Activated CD8-positive, alpha-beta T cell treated with anti-CD3 and anti-CD28 coated beads, Interleukin-2, amount 10 ng/mL, durations not matched to agents 7 days and 5 days (primary cell): ENCODE data around the gene UBE2J1. TPM values are rescaled to one million over a fixed set of nuclear protein-coding genes. Genes with fewer than 3 reads are reported as not detected.
"Not testable (repeated sequence)": the region's sequence is repeated elsewhere in the genome, so short reads cannot be mapped to it uniquely, and the experiment has no call there.

Experiments used
- ATAC-seq: fragments of 150-1000 bp; cut with Tn5 transposase; one replicate; pipeline ENCODE4 v1.10.0; 2021; ENCODE audit warnings: moderate library complexity
- CTCF ChIA-PET: fragments of 350-600 bp; sonication (Branson Sonifier 250); formaldehyde crosslinking; loops from one replicate; lab custom pipeline; 2021; ENCODE audit warnings: antibody characterized with exemption; lab: Charles Lee
- POLR2A ChIA-PET: fragments of 350-600 bp; sonication (Branson Sonifier 250); formaldehyde crosslinking; loops from one replicate; lab custom pipeline; 2021; ENCODE audit warnings: antibody characterized with exemption; lab: Charles Lee
- DNase-seq: peaks from one replicate; pipeline ENCODE4 v3.0.0-alpha.2; 2020
- H3K27ac Mint-ChIP-seq: one replicate; pipeline ENCODE4 v1.8.0; 2021; ENCODE audit warnings: mild to moderate bottlenecking, mixed read lengths
- H3K27me3 Mint-ChIP-seq: one replicate; pipeline ENCODE4 v1.8.0; 2021; ENCODE audit warnings: low read depth, mixed read lengths
- H3K36me3 Mint-ChIP-seq: one replicate; pipeline ENCODE4 v1.8.0; 2021; ENCODE audit warnings: low read depth, mixed read lengths
- H3K4me1 Mint-ChIP-seq: one replicate; pipeline ENCODE4 v1.8.0; 2021; ENCODE audit warnings: low read depth, mixed read lengths
- H3K4me3 Mint-ChIP-seq: one replicate; pipeline ENCODE4 v1.8.0; 2021; ENCODE audit warnings: mild to moderate bottlenecking, mixed read lengths
- H3K9me3 Mint-ChIP-seq: one replicate; pipeline ENCODE4 v1.8.0; 2022; ENCODE audit warnings: mixed read lengths; ENCODE audit not compliant: insufficient read depth
- total RNA-seq, 2 experiments: library from RNA; stranded (reverse); gene quantifications; one replicate each; pipeline ENCODE4 v1.2.3, GENCODE V29; 2021

UBE2J1 gene
- total RNA-seq, 2 experiments from 2014 or later, result 30.1 to 30.3 TPM

DNA sequence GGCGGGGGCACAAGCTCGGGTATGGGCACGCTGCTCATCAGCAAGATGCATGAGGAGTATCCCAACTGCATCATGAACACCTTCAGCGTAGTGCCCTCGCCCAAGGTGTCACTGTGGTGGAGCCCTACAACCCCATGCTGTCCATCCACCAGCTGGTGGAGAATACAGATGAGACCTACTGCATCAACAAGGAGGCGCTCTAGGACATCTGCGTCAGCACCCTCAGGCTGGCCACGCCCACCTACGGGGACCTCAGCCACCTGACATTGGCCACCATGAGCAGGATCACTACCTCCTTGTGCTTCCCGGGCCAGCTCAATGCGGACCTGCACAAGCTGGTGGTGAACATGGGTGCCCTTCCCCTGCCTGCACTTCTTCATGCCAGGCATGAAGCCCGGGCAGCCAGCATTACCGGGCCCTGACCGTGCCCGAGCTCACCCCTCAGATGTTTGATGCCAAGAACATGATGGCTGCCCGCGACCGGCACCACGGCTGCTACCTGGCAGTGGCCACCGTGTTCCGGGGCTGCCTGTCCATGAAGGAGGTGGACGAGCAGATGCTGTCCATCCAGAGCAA is 50.2 kb downstream of the UBE2J1 start:
- H3K27me3 Mint-ChIP-seq, result peaks cover 7% of the 10 kb centered on the region
- POLR2A ChIA-PET, result interaction anchor here (0.6 kb wide), 1 partner anchor 15 kb away, joined by 3 read pairs; no protein-coding TSS in a partner anchor
- peaks cover 20% of the 10 kb centered on the region for H3K4me1 Mint-ChIP-seq
- no peaks in the 10 kb centered on the region for H3K36me3 Mint-ChIP-seq
- CTCF ChIA-PET, result interaction anchor here (0.8 to 1.1 kb wide), 2 partner anchors 10 to 320 kb away, joined by 3 read pairs; no protein-coding TSS in a partner anchor
- H3K27ac Mint-ChIP-seq, result no peak overlapping the region
- no peaks in the 10 kb centered on the region for H3K9me3 Mint-ChIP-seq
- no peak for DNase-seq
- ATAC-seq, result no peak
- H3K4me3 Mint-ChIP-seq, result no peak overlapping the region

DNA sequence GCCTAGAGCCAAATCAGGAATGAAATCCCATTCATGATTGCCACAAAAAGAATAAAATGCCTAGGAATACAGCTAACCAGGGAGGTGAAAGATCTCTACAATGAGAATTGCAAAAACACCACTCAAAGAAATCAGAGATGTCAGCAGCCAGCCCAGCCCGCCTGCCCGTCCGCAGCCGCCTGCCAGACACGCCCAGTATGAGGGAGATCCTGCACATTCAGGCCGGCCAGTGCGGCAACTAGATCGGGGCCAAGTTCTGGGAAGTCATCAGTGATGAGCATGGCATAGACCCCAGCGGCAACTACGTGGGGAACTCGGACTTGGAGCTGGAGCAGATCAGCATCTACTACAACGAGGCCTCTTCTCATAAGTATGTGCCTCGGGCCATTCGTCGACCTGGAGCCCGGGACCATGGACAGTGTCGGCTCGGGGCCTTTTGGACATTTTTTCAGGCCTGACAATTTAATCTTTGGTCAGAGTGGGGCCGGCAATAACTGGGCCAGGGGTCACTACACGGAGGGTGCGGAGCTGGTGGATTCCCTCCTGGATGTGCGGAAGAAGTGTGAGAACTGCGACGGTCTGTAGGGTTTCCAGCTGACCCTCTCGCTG is 50.8 kb downstream of the UBE2J1 start:
- Mint-ChIP-seq H3K36me3 (no peaks in the 10 kb centered on the region), H3K27ac (no peak overlapping the region), H3K27me3 (peaks cover 7% of the 10 kb centered on the region), H3K4me3 (no peak overlapping the region), H3K4me1 (peaks cover 20% of the 10 kb centered on the region), H3K9me3 (no peaks in the 10 kb centered on the region)
- CTCF ChIA-PET, result interaction anchor here (1.1 kb wide), 1 partner anchor 10 kb away, joined by 3 read pairs; no protein-coding TSS in a partner anchor
- ATAC-seq (no peak), DNase-seq (no peak)
- POLR2A ChIA-PET, result no interaction called here

DNA sequence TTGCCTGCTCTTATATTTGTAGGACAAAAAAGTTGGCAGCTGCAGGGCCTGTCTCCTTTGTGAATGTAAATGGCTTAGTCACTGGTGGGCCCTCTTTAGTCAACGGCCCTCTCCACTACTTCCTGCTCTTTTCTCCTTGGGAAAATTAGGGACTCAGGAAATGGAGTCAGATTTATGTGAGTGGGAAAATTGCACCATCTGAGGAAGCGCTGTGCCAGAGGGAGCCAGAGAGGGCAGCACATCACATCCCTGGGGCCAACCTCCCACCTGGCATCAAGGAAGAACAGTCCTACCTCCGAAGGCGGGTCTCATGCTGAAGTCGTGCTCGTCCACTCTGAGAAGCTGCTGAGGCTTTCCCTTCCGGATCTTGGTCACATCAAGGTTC is 53.1 kb downstream of the UBE2J1 start:
- ChIA-PET POLR2A (no interaction called here), CTCF (interaction anchor here (0.9 to 1.9 kb wide), 3 partner anchors 50 to 317 kb away, joined by 3 to 7 read pairs (median 4); no protein-coding TSS in a partner anchor)
- H3K27ac Mint-ChIP-seq, result no peak overlapping the region

GRCh38 chr6:89298680-89299465 is 53.6 kb downstream of the UBE2J1 start:
- peak overlapping the region; percentile 81 for H3K27ac Mint-ChIP-seq
- DNase-seq (peak; percentile 62), ATAC-seq (peak; percentile 72)
- H3K36me3 Mint-ChIP-seq, result no peaks in the 10 kb centered on the region
- no peak overlapping the region for H3K4me3 Mint-ChIP-seq
- H3K4me1 Mint-ChIP-seq, result peaks cover 20% of the 10 kb centered on the region
- H3K9me3 Mint-ChIP-seq, result no peaks in the 10 kb centered on the region
- POLR2A ChIA-PET, result interaction anchor here (1.9 kb wide), 1 partner anchor 53 kb away, joined by 8 read pairs; the partner anchor contains the start of gene UBE2J1
- no peaks in the 10 kb centered on the region for H3K27me3 Mint-ChIP-seq
- CTCF ChIA-PET, result interaction anchor here (0.9 to 1.9 kb wide), 5 partner anchors 51 to 317 kb away, joined by 3 to 7 read pairs (median 3); no protein-coding TSS in a partner anchor

More for the DNA sequence above, 53.1 kb downstream of the UBE2J1 start:
- Mint-ChIP-seq H3K9me3 (no peaks in the 10 kb centered on the region), H3K4me3 (no peak overlapping the region), H3K4me1 (peaks cover 20% of the 10 kb centered on the region), H3K27me3 (no peaks in the 10 kb centered on the region), H3K36me3 (no peaks in the 10 kb centered on the region)
- ATAC-seq (no peak), DNase-seq (no peak)

GRCh38 chr6:89297695-89298351 is 54.7 kb downstream of the UBE2J1 start:
- DNase-seq, result peak; percentile 79
- POLR2A ChIA-PET, result interaction anchor here (0.7 to 1.9 kb wide), 3 partner anchors 51 to 217 kb away, joined by 3 to 8 read pairs (median 4); partner anchors contain the start of genes PNRC1 and UBE2J1
- peak; percentile 76 for ATAC-seq
- Mint-ChIP-seq H3K36me3 (no peaks in the 10 kb centered on the region), H3K27me3 (no peaks in the 10 kb centered on the region), H3K4me1 (peaks cover 20% of the 10 kb centered on the region), H3K4me3 (peak overlapping the region; percentile 49), H3K27ac (peak overlapping the region; percentile 83), H3K9me3 (no peaks in the 10 kb centered on the region)
- CTCF ChIA-PET, result interaction anchor here (0.6 to 1.9 kb wide), 9 partner anchors 59 to 316 kb away, joined by 3 to 7 read pairs (median 4); no protein-coding TSS in a partner anchor

GRCh38 chr6:89295981-89296380 is 56.5 kb downstream of the UBE2J1 start:
- Mint-ChIP-seq H3K27me3 (no peaks in the 10 kb centered on the region), H3K27ac (no peak overlapping the region), H3K36me3 (no peaks in the 10 kb centered on the region), H3K4me1 (peaks cover 20% of the 10 kb centered on the region), H3K4me3 (no peak overlapping the region), H3K9me3 (no peaks in the 10 kb centered on the region)
- no peak for ATAC-seq
- CTCF ChIA-PET, result no interaction called here
- POLR2A ChIA-PET, result interaction anchor here (0.6 kb wide), 1 partner anchor 151 kb away, joined by 3 read pairs; no protein-coding TSS in a partner anchor
- DNase-seq, result no peak

DNA sequence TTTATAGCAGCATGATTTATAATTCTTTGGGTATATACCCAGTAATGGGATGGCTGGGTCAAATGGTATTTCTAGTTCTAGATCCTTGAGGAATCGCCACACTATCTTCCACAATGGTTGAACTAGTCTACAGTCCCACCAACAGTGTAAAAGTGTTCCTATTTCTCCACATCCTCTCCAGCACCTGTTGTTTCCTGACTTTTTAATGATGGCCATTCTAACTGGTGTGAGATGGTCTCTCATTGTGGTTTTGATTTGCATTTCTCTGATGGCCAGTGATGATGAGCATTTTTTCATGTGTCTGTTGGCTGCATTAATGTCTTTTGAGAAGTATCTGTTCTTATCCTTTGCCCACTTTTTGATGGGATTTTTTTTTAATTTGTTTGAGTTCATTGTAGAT is 57.4 kb downstream of the UBE2J1 start:
- POLR2A ChIA-PET, H3K4me3 Mint-ChIP-seq, H3K36me3 Mint-ChIP-seq, H3K27ac Mint-ChIP-seq, CTCF ChIA-PET, ATAC-seq, H3K27me3 Mint-ChIP-seq, DNase-seq, H3K9me3 Mint-ChIP-seq: not testable (repeated sequence)
- H3K4me1 Mint-ChIP-seq, result peaks cover 20% of the 10 kb centered on the region

GRCh38 chr6:89291256-89291819 is 61.2 kb downstream of the UBE2J1 start:
- no peak overlapping the region for H3K4me3 Mint-ChIP-seq
- H3K27me3 Mint-ChIP-seq, result no peaks in the 10 kb centered on the region
- no peaks in the 10 kb centered on the region for H3K9me3 Mint-ChIP-seq
- ChIA-PET CTCF (no interaction called here), POLR2A (no interaction called here)
- DNase-seq (no peak), ATAC-seq (no peak)
- peaks cover 3% of the 10 kb centered on the region for H3K4me1 Mint-ChIP-seq
- no peak overlapping the region for H3K27ac Mint-ChIP-seq
- no peaks in the 10 kb centered on the region for H3K36me3 Mint-ChIP-seq

DNA sequence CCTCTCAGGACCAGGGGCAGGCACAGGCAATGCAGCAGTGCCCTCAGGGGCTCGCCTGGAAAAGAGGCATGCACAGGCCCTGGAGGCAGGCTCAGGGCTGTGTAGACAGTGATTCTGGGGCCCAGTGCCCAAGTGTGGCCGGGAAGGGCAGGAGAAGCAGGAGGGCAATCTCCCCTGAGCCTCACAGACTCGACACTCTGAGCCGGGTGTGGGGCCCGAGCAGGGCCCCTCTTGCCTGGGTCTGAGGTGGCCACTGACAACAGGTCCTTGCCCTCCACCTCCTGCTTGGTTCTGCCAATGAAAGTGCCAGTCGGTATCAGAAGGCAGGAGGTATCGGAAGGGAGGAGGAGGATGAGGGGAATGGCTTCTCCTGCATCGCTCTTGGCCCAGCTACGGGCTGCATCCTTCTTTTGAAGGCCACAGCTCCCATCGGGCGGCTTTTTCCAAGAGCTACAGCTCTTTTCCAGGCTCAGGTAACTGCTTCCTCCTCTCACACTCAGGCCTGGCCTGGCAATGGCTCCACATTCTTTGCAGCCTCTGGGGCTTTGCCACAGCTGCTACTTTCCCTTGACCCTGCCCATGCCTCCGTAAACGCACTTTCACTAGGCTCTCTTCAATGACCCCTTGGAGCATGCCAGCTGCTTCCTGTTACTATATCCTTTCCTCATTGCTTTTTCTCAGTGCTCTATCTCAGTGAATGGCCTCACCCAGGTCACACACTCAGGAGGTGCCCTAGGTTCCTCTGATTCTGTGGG is 61.9 kb downstream of the UBE2J1 start:
- H3K27ac Mint-ChIP-seq, result no peak overlapping the region
- no peak for DNase-seq
- no peaks in the 10 kb centered on the region for H3K36me3 Mint-ChIP-seq
- CTCF ChIA-PET, result interaction anchor here (1.9 to 3.2 kb wide), 2 partner anchors 9 to 82 kb away, joined by 4 to 10 read pairs; no protein-coding TSS in a partner anchor
- POLR2A ChIA-PET, result no interaction called here
- no peak for ATAC-seq
- no peaks in the 10 kb centered on the region for H3K27me3 Mint-ChIP-seq
- peaks cover 3% of the 10 kb centered on the region for H3K4me1 Mint-ChIP-seq
- H3K9me3 Mint-ChIP-seq, result no peaks in the 10 kb centered on the region
- no peak overlapping the region for H3K4me3 Mint-ChIP-seq

DNA sequence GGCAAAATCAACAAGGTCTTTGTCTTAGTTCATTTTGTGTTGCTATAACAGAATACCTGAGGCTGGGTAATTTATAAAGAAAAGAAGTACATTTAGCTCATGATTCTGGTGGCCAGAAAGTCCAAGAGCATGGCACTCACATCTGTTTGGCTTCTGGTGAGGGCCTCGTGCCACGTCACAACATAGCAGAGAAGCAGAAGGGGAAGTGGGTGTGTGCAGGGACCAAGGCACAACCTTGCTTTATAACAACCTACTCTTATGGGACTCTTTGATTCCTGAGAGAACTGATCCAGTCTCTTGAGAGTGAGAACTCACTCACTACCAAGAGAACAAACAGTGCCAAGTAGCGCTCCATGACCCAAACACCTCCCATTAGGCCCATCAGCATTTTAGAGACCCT is 62.8 kb downstream of the UBE2J1 start:
- H3K4me1 Mint-ChIP-seq, result peaks cover 3% of the 10 kb centered on the region
- ChIA-PET CTCF (interaction anchor here (1.2 to 3.2 kb wide), 3 partner anchors 8 to 83 kb away, joined by 3 to 10 read pairs (median 4); no protein-coding TSS in a partner anchor), POLR2A (no interaction called here)
- no peak overlapping the region for H3K27ac Mint-ChIP-seq
- DNase-seq (no peak), ATAC-seq (no peak)
- H3K4me3 Mint-ChIP-seq, result no peak overlapping the region
- no peaks in the 10 kb centered on the region for H3K9me3 Mint-ChIP-seq
- H3K27me3 Mint-ChIP-seq, result no peaks in the 10 kb centered on the region
- H3K36me3 Mint-ChIP-seq, result no peaks in the 10 kb centered on the region
